ENCODE data around the gene KCTD10.
"Not testable (repeated sequence)": the region's sequence is repeated elsewhere in the genome, so short reads cannot be mapped to it uniquely, and the experiment has no call there.

Gene KCTD10

DNA sequence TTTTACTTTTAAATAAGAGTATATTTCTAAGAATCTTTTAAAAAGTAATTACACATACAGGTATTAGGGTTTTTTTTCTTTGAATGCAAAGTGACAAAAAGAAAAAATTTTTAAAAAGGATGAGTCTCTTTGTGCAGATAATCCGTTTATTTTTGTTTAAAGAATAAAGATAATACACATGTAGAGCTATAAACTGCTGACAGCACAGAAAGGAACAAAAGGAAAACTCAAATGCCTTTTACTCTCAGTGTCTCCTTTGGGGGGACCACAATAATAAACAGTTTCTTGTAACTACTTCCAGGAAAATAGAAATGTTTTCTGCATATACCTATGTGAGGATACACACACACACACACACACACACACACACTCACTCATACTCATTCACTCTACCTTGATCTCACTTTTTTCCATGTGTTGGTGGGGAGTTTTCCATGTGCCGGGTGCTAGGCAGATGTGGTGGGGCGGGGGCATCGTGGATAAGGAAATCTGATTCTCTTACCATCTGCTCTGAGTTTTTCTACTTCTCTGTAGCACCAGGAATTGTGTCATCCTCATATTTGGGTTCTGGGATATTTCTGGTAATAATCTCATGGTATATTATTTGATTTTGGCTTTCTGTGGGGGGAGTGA, 58.1 kb downstream of the KCTD10 start:
- DNase-seq (ENCODE audit: low spot score) = no peak

DNA sequence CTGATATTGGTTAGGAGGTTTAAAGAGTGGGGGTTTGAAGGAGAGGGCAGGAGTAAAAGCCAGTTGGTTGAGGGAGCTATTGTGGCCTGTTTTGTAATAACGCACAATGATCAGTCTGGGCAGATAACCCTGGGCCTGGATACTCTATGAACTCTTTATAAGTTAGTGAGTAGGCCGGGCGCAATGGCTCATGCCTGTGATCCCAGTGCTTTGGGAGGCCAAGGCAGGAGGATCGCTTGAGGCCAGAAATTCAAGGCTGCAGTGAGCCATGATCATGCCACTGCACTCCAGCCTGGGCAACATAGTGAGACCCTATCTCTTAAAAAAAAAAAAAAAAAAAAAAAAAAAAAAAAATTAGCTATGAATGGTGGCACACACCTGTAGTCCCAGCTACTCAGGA, 71.0 kb downstream of the KCTD10 start:
- DNase-seq (ENCODE audit: low spot score) = not testable (repeated sequence)

DNA sequence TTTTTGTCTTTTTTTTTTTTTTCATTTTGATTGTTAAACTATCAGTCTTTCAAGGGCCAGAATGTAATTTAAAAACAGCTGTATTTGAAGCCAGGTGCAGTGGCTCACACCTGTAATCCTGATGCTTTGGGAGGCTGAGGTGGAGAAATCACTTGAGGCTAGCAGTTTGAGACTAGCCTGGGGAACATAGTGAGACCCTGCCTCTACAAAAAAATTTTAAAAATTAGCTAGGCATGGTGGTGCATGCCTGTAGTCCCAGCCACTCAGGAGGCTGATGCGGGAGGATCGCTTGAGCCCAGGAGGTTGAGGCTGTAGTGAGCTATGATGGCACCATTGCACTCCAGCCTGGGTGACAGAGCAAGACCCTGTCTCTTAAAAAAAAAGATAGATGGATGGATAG, 72.3 kb downstream of the KCTD10 start:
- DNase-seq (ENCODE audit: low spot score) = not testable (repeated sequence)
